Lower leg skin (tissue), 3 donors: ENCODE measurements around the gene BRSK1.

Experiments used
- CTCF ChIP-seq, 3 donors: fragments of 450-650 bp; IDR thresholded peaks; one replicate each; pipeline ENCODE4 v1.5.1; 2016; ENCODE audit warnings: antibody characterized with exemption in 3 of 3, mild to moderate bottlenecking in 3 of 3, moderate library complexity in 2 of 3
- POLR2A ChIP-seq, 2 donors: fragments of 450-650 bp; IDR thresholded peaks; one replicate each; pipeline ENCODE4 v1.6.1; 2016 to 2017; ENCODE audit warnings: antibody characterized with exemption in 2 of 2, mild to moderate bottlenecking in 1 of 2, moderate library complexity in 1 of 2

- no peak for TF ChIP-seq CTCF (IDR thresholded peaks at IDR 0.05)
- TF ChIP-seq POLR2A (IDR thresholded peaks at IDR 0.05): no peak
Observed at GRCh38 chr19:55311397-55311796, 27.6 kb downstream of the BRSK1 start.
